ENCODE measurements around the gene CTR9.

- TF ChIP-seq POLR2A (IDR thresholded peaks at IDR 0.05; ENCODE audit: low read depth, low read length) (no peak), SPI1 (IDR thresholded peaks at IDR 0.05; ENCODE audit: low read depth, low read length) (no peak), TAF1 (IDR thresholded peaks at IDR 0.05; ENCODE audit: low read depth, low read length) (no peak), POLR2AphosphoS5 (IDR thresholded peaks at IDR 0.05; ENCODE audit: low read depth, low read length) (no peak), POU2F2 (IDR thresholded peaks at IDR 0.05; ENCODE audit: low read depth, low read length) (no peak), PAX5 (IDR thresholded peaks at IDR 0.05; ENCODE audit: insufficient read depth, low read length, severe bottlenecking) (no peak)
Observed at GRCh38 chr11:10809373-10810160, 58.5 kb downstream of the CTR9 start.
